Smooth muscle cell (in vitro differentiated cells): ENCODE measurements around the gene OXA1L. TPM values are rescaled to one million over a fixed set of nuclear protein-coding genes. Genes with fewer than 3 reads are reported as not detected.

Experiments used
- DNase-seq: peaks from one replicate; lab custom pipeline; 2025; ENCODE audit not compliant: unreplicated experiment; lab: John Stamatoyannopoulos, UW
- H2AFZ ChIP-seq: fragments of 200-600 bp; sonication (generic); 2 replicates; pipeline ENCODE4 v1.6.0; 2016; ENCODE audit warnings: antibody characterized with exemption, low read depth, mild to moderate bottlenecking
- H3F3A ChIP-seq: fragments of 200-600 bp; sonication (generic); 2 replicates; pipeline ENCODE4 v1.6.0; 2017; ENCODE audit warnings: antibody characterized with exemption, low read depth
- H3K27ac ChIP-seq: fragments of 200-600 bp; sonication (generic); 2 replicates; pipeline ENCODE4 v1.5.1; 2016; ENCODE audit warnings: low read depth, mild to moderate bottlenecking
- H3K27me3 ChIP-seq: fragments of 200-600 bp; sonication (generic); 2 replicates; pipeline ENCODE4 v1.6.1; 2016; ENCODE audit warnings: low read depth, mild to moderate bottlenecking
- H3K36me3 ChIP-seq: fragments of 200-600 bp; sonication (generic); 2 replicates; pipeline ENCODE4 v1.5.1; 2016; ENCODE audit warnings: low read depth
- H3K4me1 ChIP-seq: fragments of 200-600 bp; sonication (generic); 2 replicates; pipeline ENCODE4 v1.5.1; 2016; ENCODE audit warnings: low read depth
- H3K4me2 ChIP-seq: fragments of 200-600 bp; sonication (generic); 2 replicates; pipeline ENCODE4 v1.6.0; 2016; ENCODE audit warnings: mild to moderate bottlenecking
- H3K4me3 ChIP-seq: fragments of 200-600 bp; sonication (generic); 2 replicates; pipeline ENCODE4 v1.5.1; 2016; ENCODE audit warnings: mild to moderate bottlenecking
- H3K79me2 ChIP-seq: fragments of 200-600 bp; sonication (generic); 2 replicates; pipeline ENCODE4 v1.6.0; 2016; ENCODE audit warnings: low read depth, mild to moderate bottlenecking
- H3K9ac ChIP-seq: fragments of 200-600 bp; sonication (generic); 2 replicates; pipeline ENCODE4 v1.6.0; 2016; ENCODE audit warnings: low read depth
- H3K9me3 ChIP-seq: fragments of 200-600 bp; sonication (generic); replicated peaks from 2 replicates; pipeline ENCODE4 v1.5.1; 2016; ENCODE audit warnings: low read depth
- H4K20me1 ChIP-seq: fragments of 200-600 bp; sonication (generic); 2 replicates; pipeline ENCODE4 v1.6.0; 2016; ENCODE audit warnings: low read depth
- WGBS: methylation state at CpG from one replicate; pipeline ENCODE4 v1.1.7; 2016; ENCODE audit warnings: low lambda C conversion rate; 5-methylcytosine and 5-hydroxymethylcytosine counted together
- polyA plus RNA-seq: library from polyadenylated mRNA; unstranded; fragments of >200 nt; fragmentation: Nextera tagmentation; extraction: Ambion mirVana; gene quantifications from 2 replicates; pipeline ENCODE4 v1.2.1, GENCODE V29; 2016
- total RNA-seq: library from RNA; depleted of rRNA; stranded (reverse); fragments of >200 nt; gene quantifications from 2 replicates; pipeline ENCODE4 v1.2.3, GENCODE V29; 2014
- TF ChIP-seq, protein P1 (sequence below): fragments of 200-600 bp; sonication (generic); IDR thresholded peaks from 2 replicates; pipeline ENCODE4 v1.5.1; 2017; ENCODE audit warnings: borderline replicate concordance, mild to moderate bottlenecking, antibody characterized with exemption; ENCODE audit not compliant: insufficient read depth, poor library complexity, severe bottlenecking

Gene OXA1L
- total and polyA plus RNA-seq, 2 experiments from 2014 or later: 55.9 to 93.8 TPM

- TF ChIP-seq, protein P1, sequence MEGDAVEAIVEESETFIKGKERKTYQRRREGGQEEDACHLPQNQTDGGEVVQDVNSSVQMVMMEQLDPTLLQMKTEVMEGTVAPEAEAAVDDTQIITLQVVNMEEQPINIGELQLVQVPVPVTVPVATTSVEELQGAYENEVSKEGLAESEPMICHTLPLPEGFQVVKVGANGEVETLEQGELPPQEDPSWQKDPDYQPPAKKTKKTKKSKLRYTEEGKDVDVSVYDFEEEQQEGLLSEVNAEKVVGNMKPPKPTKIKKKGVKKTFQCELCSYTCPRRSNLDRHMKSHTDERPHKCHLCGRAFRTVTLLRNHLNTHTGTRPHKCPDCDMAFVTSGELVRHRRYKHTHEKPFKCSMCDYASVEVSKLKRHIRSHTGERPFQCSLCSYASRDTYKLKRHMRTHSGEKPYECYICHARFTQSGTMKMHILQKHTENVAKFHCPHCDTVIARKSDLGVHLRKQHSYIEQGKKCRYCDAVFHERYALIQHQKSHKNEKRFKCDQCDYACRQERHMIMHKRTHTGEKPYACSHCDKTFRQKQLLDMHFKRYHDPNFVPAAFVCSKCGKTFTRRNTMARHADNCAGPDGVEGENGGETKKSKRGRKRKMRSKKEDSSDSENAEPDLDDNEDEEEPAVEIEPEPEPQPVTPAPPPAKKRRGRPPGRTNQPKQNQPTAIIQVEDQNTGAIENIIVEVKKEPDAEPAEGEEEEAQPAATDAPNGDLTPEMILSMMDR: no peak
- H3F3A ChIP-seq: peaks cover 7% of the 10 kb centered on the region
- H3K9ac ChIP-seq: no peak overlapping the region
- peaks cover 13% of the 10 kb centered on the region for H3K4me1 ChIP-seq
- H3K79me2 ChIP-seq: no peaks in the 10 kb centered on the region
- no peaks in the 10 kb centered on the region for H3K36me3 ChIP-seq
- H3K4me2 ChIP-seq: peak overlapping the region; percentile 70
- WGBS: 83% methylated on average over 7 of the region's 7 CpGs
- no peaks in the 10 kb centered on the region for H3K27me3 ChIP-seq
- H2AFZ ChIP-seq: no peak overlapping the region
- no peaks in the 10 kb centered on the region for H3K9me3 ChIP-seq
- no peak overlapping the region for H3K27ac ChIP-seq
- DNase-seq: no peak
- H4K20me1 ChIP-seq: no peaks in the 10 kb centered on the region
- peak overlapping the region; percentile 33 for H3K4me3 ChIP-seq
Observed at GRCh38 chr14:22814373-22814772, 47.9 kb downstream of the OXA1L start.

- TF ChIP-seq, protein P1: no peak
- H3K9ac ChIP-seq: no peak within 1 kb of the TSS
- WGBS: 46% methylated on average over 10 of the region's 10 CpGs
- H3K4me3 ChIP-seq: peak within 1 kb of the TSS; percentile 33
- H3K4me1 ChIP-seq: peaks cover 13% of the 10 kb centered on the region
- H3F3A ChIP-seq: peaks cover 14% of the 10 kb centered on the region
- H3K79me2 ChIP-seq: no peaks in the 10 kb centered on the region
- H3K27ac ChIP-seq: peak within 1 kb of the TSS; percentile 66
- H3K9me3 ChIP-seq: no peaks in the 10 kb centered on the region
- H3K27me3 ChIP-seq: no peaks in the 10 kb centered on the region
- H3K4me2 ChIP-seq: peak within 1 kb of the TSS; percentile 70
- peak within 1 kb of the TSS; percentile 80 for H2AFZ ChIP-seq
- no peak for DNase-seq
- H4K20me1 ChIP-seq: no peaks in the 10 kb centered on the region
- no peaks in the 10 kb centered on the region for H3K36me3 ChIP-seq
Observed at GRCh38 chr14:22814941-22815713, 48.6 kb downstream of the OXA1L start, which contains the start of gene SLC7A7. SLC7A7 (minus strand) TSS chr14:22815435; CDS start chr14:22813398, 2,037 bp downstream.

- WGBS: 14% methylated on average over 10 of the region's 10 CpGs
- H2AFZ ChIP-seq: peak overlapping the region; percentile 72
- peak overlapping the region; percentile 61 for H3K9ac ChIP-seq
- H3K4me2 ChIP-seq: peak overlapping the region; percentile 81
- peaks cover 45% of the 10 kb centered on the region for H3F3A ChIP-seq
- TF ChIP-seq, protein P1: no peak
- H3K36me3 ChIP-seq: no peaks in the 10 kb centered on the region
- peak overlapping the region; percentile 88 for H3K27ac ChIP-seq
- DNase-seq: no peak
- peaks cover 39% of the 10 kb centered on the region for H3K4me1 ChIP-seq
- no peaks in the 10 kb centered on the region for H3K79me2 ChIP-seq
- H4K20me1 ChIP-seq: no peaks in the 10 kb centered on the region
- peak overlapping the region; percentile 46 for H3K4me3 ChIP-seq
- H3K27me3 ChIP-seq: no peaks in the 10 kb centered on the region
- H3K9me3 ChIP-seq: no peaks in the 10 kb centered on the region
Observed at GRCh38 chr14:22819151-22819988, 52.9 kb downstream of the OXA1L start.
